ENCODE measurements around the gene FAM25C.
"Not testable (repeated sequence)": the region's sequence is repeated elsewhere in the genome, so short reads cannot be mapped to it uniquely, and the experiment has no call there.

DNA sequence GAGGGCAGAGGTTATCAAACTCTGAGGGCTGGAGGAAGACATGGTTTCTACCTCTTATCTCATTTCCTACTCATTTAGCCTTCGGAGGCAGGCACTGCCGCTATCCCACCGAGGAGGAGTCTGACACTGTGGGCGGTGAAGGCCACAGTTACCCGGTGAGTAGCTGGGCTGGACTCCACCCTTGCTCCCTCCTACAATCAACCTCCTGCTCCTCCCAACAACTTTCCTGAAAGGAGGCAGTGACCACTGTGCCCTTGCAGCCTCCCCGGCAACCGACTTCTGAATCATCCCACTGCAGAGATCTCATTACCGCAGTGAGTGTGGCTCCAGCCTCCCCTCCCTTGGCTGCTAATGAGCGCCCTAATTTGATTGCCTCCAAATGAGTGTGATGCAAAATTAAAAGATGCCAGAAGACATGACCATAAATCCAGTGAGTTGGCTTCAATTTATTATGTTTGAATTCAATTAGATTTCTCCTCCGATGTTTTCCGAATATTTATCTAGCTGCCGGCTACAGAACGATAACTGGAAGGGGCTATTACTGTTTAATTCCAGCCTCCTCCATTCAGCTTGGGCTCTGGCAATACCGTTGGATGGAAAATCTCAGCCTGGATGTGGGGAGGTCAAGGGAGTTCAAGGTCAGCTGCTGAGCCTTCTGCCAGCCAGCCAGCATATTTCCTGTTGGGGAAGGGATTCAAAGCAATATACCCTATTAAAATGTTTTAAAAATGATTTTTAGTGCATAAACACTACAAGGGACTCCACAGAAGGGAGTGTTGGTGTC lies 35.1 kb downstream of the FAM25C start:
- not testable (repeated sequence) for TF ChIP-seq POLR2AphosphoS5, POLR2A (IDR thresholded peaks at IDR 0.05)
- TF ChIP-seq, protein P1, sequence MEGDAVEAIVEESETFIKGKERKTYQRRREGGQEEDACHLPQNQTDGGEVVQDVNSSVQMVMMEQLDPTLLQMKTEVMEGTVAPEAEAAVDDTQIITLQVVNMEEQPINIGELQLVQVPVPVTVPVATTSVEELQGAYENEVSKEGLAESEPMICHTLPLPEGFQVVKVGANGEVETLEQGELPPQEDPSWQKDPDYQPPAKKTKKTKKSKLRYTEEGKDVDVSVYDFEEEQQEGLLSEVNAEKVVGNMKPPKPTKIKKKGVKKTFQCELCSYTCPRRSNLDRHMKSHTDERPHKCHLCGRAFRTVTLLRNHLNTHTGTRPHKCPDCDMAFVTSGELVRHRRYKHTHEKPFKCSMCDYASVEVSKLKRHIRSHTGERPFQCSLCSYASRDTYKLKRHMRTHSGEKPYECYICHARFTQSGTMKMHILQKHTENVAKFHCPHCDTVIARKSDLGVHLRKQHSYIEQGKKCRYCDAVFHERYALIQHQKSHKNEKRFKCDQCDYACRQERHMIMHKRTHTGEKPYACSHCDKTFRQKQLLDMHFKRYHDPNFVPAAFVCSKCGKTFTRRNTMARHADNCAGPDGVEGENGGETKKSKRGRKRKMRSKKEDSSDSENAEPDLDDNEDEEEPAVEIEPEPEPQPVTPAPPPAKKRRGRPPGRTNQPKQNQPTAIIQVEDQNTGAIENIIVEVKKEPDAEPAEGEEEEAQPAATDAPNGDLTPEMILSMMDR (IDR thresholded peaks at IDR 0.05), result not testable (repeated sequence)
